HepG2 (cell line): ENCODE data around the gene CAPN13. TPM values are rescaled to one million over a fixed set of nuclear protein-coding genes. Genes with fewer than 3 reads are reported as not detected.

Experiments
- ATAC-seq: fragments of 200-7000 bp; cut with Tn5 transposase; 3 replicates; pipeline ENCODE4 v1.9.1; 2020; ENCODE audit warnings: mild to moderate bottlenecking, moderate library complexity
- BruUV-seq: library from RNA; stranded (reverse); fragments of 400-500 nt; replicated peaks from 2 replicates; lab custom pipeline; 2021; lab: Mats Ljungman, UMichigan
- CTCF ChIA-PET: fragments of 300-600 bp; formaldehyde crosslinking; extraction: SDS; loops from one replicate; lab custom pipeline; 2021; ENCODE audit warnings: low total read pairs, inconsistent platforms, low intra/inter-chr PET ratio; lab: Yijun Ruan, JAX
- POLR2A ChIA-PET: fragments of 350-600 bp; sonication (Branson Sonifier 250); formaldehyde crosslinking; loops from one replicate; lab custom pipeline; 2020; ENCODE audit warnings: antibody characterized with exemption, inconsistent platforms; lab: Yijun Ruan, JAX
- DNase-seq: peaks from one replicate; pipeline ENCODE4 v3.0.0-alpha.2; 2015; ENCODE audit warnings: low spot score
- FAIRE-seq: peaks from 3 replicates; lab custom pipeline; 2011; peaks lifted over from hg19 to GRCh38; lab: Jason Lieb, UNC
- H2AFZ ChIP-seq: one replicate; pipeline ENCODE4 v1.6.1; 2011; ENCODE audit warnings: low read length, inconsistent platforms
- H3K27ac ChIP-seq: fragments of 300-600 bp; 3 replicates; pipeline ENCODE4 v1.8.0; 2011; ENCODE audit warnings: mixed run types, mild to moderate bottlenecking, mixed read lengths, low read length, inconsistent platforms; ENCODE audit not compliant: insufficient read depth; ENCODE audit errors: extremely low read length
- H3K27me3 ChIP-seq, 2 experiments: fragments of 200-600 bp in 1 of 2; 2 replicates in 1 of 2; 3 replicates in 1 of 2; pipeline versions ENCODE4 v1.6.0 to v1.8.0; 2011; ENCODE audit warnings: low read length in 2 of 2, mild to moderate bottlenecking in 2 of 2, moderate library complexity in 2 of 2, inconsistent platforms in 1 of 2; ENCODE audit not compliant: insufficient read depth in 2 of 2, control insufficient read depth in 1 of 2
- H3K36me3 ChIP-seq, 2 experiments: fragments of 200-600 bp in 1 of 2; replicated peaks in 1 of 2; 2 replicates in 1 of 2; 3 replicates in 1 of 2; pipeline versions ENCODE4 v1.5.1 to v1.8.0; 2011; ENCODE audit warnings: low read length in 2 of 2, inconsistent platforms in 1 of 2; ENCODE audit not compliant: insufficient read depth in 2 of 2, control insufficient read depth in 1 of 2
- H3K4me1 ChIP-seq: 2 replicates; pipeline ENCODE4 v1.5.1; 2012; ENCODE audit warnings: low read length, inconsistent platforms; ENCODE audit not compliant: insufficient read depth
- H3K4me2 ChIP-seq: 2 replicates; pipeline ENCODE4 v1.6.0; 2011; ENCODE audit warnings: low read depth, low read length, inconsistent platforms
- H3K4me3 ChIP-seq, 3 experiments: fragments of 200-600 bp in 1 of 3; sonication (generic), shearing (Covaris generic) in 1 of 3; replicated peaks in 1 of 3; 2 replicates each; pipeline ENCODE4 v1.5.1; 2011 to 2016; ENCODE audit warnings: low read length in 3 of 3, inconsistent platforms in 2 of 3, low read depth in 2 of 3, mild to moderate bottlenecking in 2 of 3, control low read depth in 1 of 3, mixed read lengths in 1 of 3; ENCODE audit not compliant: insufficient read depth in 1 of 3
- H3K79me2 ChIP-seq: one replicate; pipeline ENCODE4 v1.6.1; 2011; ENCODE audit warnings: low read length, inconsistent platforms; ENCODE audit not compliant: insufficient read depth
- H3K9ac ChIP-seq: 2 replicates; pipeline ENCODE4 v1.6.0; 2011; ENCODE audit warnings: mild to moderate bottlenecking, low read depth, low read length, inconsistent platforms; ENCODE audit not compliant: insufficient read depth
- H3K9me3 ChIP-seq: 2 replicates; pipeline ENCODE4 v1.5.1; 2012; ENCODE audit warnings: mild to moderate bottlenecking, low read length
- H4K20me1 ChIP-seq: 2 replicates; pipeline ENCODE4 v1.6.0; 2011; ENCODE audit warnings: inconsistent platforms, mild to moderate bottlenecking, low read length, moderate library complexity; ENCODE audit not compliant: insufficient read depth
- ASH2L ChIP-seq: fragments of 300-600, 200-600 bp; sonication (generic); IDR thresholded peaks from 2 replicates; pipeline ENCODE4 v1.7.0; 2017; ENCODE audit warnings: low read depth, mild to moderate bottlenecking, moderate library complexity, mixed read lengths, low read length; ENCODE audit not compliant: insufficient read length
- ZNF737 ChIP-seq: sonication (generic); formaldehyde crosslinking; IDR thresholded peaks from 2 replicates; pipeline ENCODE4 v1.5.0; 2020; ENCODE audit warnings: missing genetic modification reagents, mild to moderate bottlenecking, borderline replicate concordance
- WGBS: methylation state at CpG from one replicate; pipeline ENCODE4 v1.1.6; 2017; ENCODE audit warnings: low lambda C conversion rate; 5-methylcytosine and 5-hydroxymethylcytosine counted together
- in situ Hi-C: cut with HindIII; loops from 2 replicates; pipeline ENCODE4 v1.10.0; 2017; ENCODE audit warnings: low pct_unique_long_range_greater_than_20kb; ENCODE audit not compliant: extremely low pct_ligation_motif_present
- intact Hi-C: fragments of 100-400 bp; cut with micrococcal nuclease; formaldehyde crosslinking; loops from one replicate; pipeline ENCODE4 v1.10.0; 2022; ENCODE audit not compliant: unreplicated experiment
- polyA plus RNA-seq, 8 experiments: library from polyadenylated mRNA; depleted of rRNA in 3 of 8; stranded (reverse) in 7 of 8; unstranded in 1 of 8; fragments of >200 nt; fragmentation: Illumina TruSeq in 4 of 8; extraction: Trizol in 4 of 8; gene quantifications; 2 replicates each; pipeline versions ENCODE4 v1.2.1 to v1.2.3, GENCODE V29; 2011 to 2016; ENCODE audit warnings: low read depth in 4 of 8, missing spikeins in 1 of 8, mixed read lengths in 1 of 8; ENCODE audit not compliant: insufficient read depth in 1 of 8
- total RNA-seq, 5 experiments: library from RNA; depleted of rRNA; stranded (reverse); fragments of >200 nt; fragmentation: Illumina TruSeq; extraction: Trizol; gene quantifications; 2 replicates each; pipeline ENCODE4 v1.2.3, GENCODE V29; 2016; ENCODE audit warnings: low read depth in 1 of 5
- TF ChIP-seq, protein P1 (sequence below): fragments of 450-650 bp; IDR thresholded peaks from 2 replicates; pipeline ENCODE4 v1.6.1; 2016

CAPN13 gene
- total and polyA plus RNA-seq, 2 of the 13 experiments (the other 11 are each of a cell fraction or from before 2014, with no cell fraction given), result not detected

DNA sequence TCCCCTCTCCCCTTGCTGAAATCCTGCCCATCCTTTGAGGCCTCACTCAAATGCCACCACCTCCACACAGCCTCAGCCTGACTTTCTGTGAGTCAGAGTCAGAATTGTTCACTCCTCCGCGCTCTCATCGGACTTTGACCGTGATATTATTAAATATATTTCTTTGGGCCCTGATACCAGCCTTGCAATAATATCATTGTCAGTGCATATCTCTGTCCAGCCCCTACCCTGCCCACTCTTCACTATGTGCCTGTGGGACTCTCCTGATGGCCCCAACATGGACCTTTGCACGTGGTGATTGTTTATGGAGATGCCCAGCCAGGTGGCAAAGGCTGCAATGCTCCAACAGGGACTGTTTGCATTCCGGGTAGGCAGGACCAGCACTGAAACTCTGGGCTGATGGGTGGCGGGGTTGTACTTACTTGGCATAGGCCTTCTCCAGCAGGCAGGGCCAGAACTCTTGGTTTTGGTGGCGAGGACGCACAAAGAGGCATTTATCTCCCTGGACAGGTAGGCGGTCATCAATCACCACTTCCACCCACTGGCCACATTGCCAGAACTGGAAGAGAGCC lies 37.3 kb downstream of the CAPN13 start:
- WGBS, result 20% methylated on average over 6 of the region's 10 CpGs
- no peaks in the 10 kb centered on the region for H3K79me2 ChIP-seq
- H2AFZ ChIP-seq, result no peak overlapping the region
- POLR2A ChIA-PET, result no interaction called here
- DNase-seq (no peak), ATAC-seq (no peak), FAIRE-seq (no peak)
- intact Hi-C loops, result no loop called here
- peaks cover 0 to 24% of the 10 kb centered on the region in 2 experiments; a peak in 3 of 5 replicates for H3K27me3 ChIP-seq
- H3K27ac ChIP-seq, result no peak overlapping the region
- no peaks in the 10 kb centered on the region for H3K36me3 ChIP-seq
- H3K4me1 ChIP-seq, result no peaks in the 10 kb centered on the region
- H3K9ac ChIP-seq, result no peak overlapping the region
- in situ Hi-C loops, result no loop called here
- H3K9me3 ChIP-seq, result no peaks in the 10 kb centered on the region
- H3K4me3 ChIP-seq, result no peak overlapping the region
- BruUV-seq, result no TSS peak
- no peaks in the 10 kb centered on the region for H4K20me1 ChIP-seq
- TF ChIP-seq, protein P1, sequence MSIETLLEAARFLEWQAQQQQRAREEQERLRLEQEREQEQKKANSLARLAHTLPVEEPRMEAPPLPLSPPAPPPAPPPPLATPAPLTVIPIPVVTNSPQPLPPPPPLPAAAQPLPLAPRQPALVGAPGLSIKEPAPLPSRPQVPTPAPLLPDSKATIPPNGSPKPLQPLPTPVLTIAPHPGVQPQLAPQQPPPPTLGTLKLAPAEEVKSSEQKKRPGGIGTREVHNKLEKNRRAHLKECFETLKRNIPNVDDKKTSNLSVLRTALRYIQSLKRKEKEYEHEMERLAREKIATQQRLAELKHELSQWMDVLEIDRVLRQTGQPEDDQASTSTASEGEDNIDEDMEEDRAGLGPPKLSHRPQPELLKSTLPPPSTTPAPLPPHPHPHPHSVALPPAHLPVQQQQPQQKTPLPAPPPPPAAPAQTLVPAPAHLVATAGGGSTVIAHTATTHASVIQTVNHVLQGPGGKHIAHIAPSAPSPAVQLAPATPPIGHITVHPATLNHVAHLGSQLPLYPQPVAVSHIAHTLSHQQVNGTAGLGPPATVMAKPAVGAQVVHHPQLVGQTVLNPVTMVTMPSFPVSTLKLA, result peak; percentile 64; the same call in 1 of the 2 replicates
- no peak for TF ChIP-seq ZNF737
- H3K4me2 ChIP-seq, result no peak overlapping the region
- CTCF ChIA-PET, result no interaction called here

DNA sequence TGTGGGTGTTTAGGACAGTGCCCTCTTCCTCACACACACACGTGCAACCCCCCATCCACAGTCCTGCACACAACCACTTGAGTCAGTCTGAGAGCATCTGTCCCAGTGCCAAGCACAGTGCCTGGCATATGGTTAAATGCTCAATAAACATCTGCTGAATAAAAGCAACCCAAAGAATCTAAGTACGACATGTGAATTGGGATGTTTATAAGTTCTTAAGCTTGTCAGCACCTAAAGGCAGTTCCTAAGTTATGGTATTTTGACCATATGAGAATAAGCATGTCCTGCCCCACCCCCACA lies 37.8 kb downstream of the CAPN13 start:
- no peak for FAIRE-seq
- WGBS, result 0% methylated on average over 2 of the region's 2 CpGs

More for the DNA sequence above, 37.8 kb downstream of the CAPN13 start:
- Histone ChIP-seq H3K4me3 (no peak overlapping the region), H3K79me2 (no peaks in the 10 kb centered on the region), H3K4me1 (no peaks in the 10 kb centered on the region), H3K27ac (no peak overlapping the region), H3K9ac (no peak overlapping the region), H3K4me2 (no peak overlapping the region), H3K36me3 (no peaks in the 10 kb centered on the region), H3K27me3 (peaks cover 0 to 24% of the 10 kb centered on the region in 2 experiments; a peak in 3 of 5 replicates), H2AFZ (no peak overlapping the region), H4K20me1 (no peaks in the 10 kb centered on the region), H3K9me3 (no peaks in the 10 kb centered on the region)
- in situ Hi-C loops (no loop called here), intact Hi-C loops (no loop called here)
- TF ChIP-seq ASH2L, result no peak
- ATAC-seq (no peak), DNase-seq (no peak)
- ChIA-PET POLR2A (no interaction called here), CTCF (no interaction called here)
- BruUV-seq, result no TSS peak
